HG03066 (cell line): ENCODE measurements around the gene CMYA5.
"Not testable (repeated sequence)": the region's sequence is repeated elsewhere in the genome, so short reads cannot be mapped to it uniquely, and the experiment has no call there.

ENCODE experiments used
- ATAC-seq: cut with Tn5 transposase; IDR thresholded peaks from one replicate; pipeline ENCODE4 v1.9.1; 2021; ENCODE audit warnings: low read depth; ENCODE audit not compliant: unreplicated experiment

The CMYA5 gene

DNA sequence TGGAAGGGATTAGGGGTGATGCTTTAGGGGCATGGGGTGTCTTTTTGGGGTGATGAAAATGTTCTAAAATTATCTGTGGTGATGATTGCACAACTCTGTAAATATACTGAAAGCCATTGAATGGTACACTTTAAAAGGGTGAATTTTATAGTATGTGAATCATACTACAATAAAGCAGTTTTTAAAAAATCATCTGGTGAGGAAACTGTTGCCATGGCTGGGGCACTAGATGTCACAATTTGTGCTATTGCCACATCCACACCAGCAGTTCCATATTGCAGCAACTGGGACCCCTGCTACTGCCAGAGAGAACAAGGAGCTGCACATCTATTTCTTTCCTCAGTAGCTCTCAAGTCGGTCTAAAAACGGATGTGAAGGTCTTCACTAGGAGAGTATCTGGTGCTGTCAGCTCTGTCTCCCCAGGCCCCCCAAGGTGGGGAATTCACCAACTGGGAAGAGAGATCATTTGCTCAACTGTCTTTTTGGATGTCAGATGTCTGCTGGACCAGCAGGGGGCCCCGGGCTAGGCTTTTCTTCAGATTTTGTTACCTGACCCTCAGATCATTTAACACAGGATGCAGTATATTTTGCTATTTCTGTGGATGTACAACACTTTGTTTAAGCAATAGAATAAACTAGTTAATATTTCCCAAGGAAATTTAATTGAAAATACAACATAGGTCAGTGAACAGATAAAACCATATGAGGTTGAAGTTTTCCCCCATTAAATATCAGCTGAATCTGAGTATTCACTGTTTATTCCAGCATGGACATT, 13.2 kb downstream of the CMYA5 start:
- no peak for ATAC-seq

DNA sequence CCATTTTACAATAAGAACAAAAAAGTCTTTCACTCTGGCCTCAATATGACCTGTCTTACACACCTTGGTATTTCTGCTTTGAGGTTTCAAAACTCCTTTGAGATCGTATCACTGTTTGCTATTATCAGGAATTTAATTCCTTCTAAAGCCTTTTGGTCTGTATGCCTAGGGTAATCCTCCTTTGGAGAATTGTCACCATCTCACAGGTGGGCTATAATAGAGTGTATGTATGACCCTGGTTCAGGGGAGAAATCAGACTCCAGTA, 13.7 kb downstream of the CMYA5 start:
- ATAC-seq: no peak

DNA sequence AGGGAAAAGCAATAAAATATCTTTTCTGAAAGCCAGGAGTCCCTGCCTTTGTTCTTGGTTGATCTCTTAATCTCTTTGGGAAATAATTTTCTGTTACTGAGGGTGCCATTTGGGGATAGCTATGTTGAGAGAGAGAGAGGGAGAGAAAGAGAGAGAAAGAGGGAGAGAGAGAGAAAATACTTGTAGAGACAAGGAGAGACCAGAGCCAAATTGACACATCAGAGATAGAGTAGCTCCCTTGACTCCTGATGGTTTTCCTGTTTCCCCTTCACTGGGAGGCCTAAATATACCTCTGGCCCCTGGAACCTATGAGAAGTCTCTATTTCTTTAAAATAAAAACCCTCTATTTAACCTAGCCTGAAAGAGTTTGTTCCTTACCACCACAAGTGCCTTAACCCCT, 14.9 kb downstream of the CMYA5 start:
- ATAC-seq: no peak

DNA sequence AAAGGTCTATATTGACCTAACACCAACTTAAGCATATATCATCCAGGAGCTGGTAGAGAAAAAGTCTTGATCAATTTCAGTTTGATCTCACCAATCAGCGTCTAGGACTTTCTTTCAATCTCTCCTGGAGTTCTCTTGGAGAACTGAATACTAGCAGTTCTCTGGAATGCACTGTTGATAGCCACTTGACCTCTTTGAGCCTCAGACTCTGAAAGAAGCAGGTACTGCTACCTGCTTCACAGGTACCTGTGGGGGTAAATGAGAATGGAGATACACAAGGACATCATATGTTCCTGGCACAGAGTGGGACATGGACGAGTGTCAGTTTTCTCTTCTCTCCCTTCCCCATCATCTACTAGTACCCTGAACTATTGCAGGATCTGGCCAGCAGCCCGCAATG, 16.0 kb downstream of the CMYA5 start:
- ATAC-seq: no peak

DNA sequence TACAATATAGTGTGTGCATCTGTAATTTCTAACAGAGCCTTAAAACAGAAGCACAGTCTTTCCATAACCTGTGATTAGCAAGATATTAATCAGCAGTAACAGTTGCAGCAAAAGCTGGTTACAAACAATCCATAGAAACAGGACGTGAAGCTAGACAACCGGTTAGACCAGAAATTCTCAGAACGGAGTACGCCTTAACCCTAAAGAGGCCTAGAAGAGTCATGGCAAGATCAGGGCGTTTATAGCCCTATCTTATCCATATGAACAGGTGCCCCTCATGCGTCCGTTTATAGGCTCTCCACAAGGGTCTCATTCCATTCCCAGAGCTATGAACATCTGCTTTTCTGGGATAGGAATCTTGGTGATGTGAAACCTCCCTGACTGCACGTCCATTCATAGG, 16.7 kb downstream of the CMYA5 start:
- ATAC-seq: not testable (repeated sequence)

DNA sequence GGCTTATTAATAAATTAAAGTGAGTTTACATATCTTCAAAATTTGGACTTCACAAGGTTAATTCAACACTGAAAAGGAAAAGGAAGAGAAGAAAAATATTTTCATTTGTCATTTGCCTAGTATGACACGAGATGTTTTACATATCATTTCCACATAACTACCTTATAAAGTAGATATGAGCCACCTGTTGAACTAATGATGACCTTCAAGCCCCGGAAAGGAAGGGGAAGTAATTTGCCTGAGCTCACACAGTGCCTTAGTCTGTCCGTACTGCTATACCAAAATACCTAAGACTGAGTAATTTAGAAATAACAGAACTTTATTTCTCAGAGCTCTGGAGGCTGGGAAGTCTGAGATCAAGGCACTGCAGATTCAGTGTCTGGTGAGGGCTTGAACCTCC, 17.9 kb downstream of the CMYA5 start:
- no peak for ATAC-seq

DNA sequence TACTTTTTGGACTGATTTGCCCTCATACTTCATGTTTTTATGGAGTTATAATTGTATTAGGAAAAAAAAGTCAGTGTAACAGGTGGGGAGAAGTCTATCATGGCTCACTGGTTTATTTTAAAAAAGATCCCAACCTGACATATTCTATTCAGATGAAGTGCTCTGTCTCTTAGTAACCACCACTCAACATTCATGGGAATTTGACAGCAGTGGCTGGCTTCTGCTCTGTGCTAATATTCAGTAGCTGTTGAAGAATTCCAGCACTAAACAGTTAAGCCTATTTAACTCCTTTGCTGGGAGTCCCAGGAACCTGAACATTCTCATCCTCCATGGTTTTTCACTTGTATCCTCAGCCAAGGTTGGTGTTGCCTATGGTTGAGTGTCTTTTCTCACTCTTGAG, 23.1 kb downstream of the CMYA5 start:
- no peak for ATAC-seq

DNA sequence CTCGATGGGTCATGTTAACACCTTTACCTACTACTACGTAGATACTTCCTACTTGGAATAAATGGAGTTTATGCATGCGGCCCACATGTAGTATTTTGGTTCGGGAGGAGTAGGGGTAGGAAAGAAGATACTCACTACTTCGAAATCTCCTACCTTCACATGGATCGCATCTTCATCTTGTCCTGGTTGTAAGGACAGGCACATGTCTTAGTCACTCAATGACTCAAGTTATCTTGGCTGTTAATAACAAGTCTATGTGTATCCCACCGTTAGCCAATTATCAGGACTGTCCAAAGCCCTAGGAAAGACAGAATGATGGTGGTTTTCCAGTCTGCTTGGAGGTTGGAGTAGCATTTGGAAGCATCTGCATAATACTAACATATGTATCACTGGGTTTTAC, 24.1 kb downstream of the CMYA5 start:
- no peak for ATAC-seq

DNA sequence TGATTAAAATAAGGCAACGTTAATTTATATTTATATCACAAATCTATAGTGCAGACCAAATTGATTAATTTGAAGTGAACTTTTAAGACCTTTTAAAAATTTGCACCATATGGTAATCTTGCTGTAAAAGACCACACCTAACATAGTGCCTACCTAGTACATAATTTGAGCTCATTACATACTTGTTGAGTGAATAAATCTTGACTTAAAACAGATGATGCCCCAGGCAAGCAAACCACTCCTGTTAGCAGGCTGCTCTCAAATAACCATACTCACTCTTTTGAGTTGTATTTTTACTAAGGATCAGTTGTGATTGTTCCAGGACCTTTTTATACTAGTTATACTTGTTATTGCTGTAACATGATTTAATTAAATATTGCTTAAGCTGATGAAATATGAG, 27.2 kb downstream of the CMYA5 start:
- no peak for ATAC-seq

DNA sequence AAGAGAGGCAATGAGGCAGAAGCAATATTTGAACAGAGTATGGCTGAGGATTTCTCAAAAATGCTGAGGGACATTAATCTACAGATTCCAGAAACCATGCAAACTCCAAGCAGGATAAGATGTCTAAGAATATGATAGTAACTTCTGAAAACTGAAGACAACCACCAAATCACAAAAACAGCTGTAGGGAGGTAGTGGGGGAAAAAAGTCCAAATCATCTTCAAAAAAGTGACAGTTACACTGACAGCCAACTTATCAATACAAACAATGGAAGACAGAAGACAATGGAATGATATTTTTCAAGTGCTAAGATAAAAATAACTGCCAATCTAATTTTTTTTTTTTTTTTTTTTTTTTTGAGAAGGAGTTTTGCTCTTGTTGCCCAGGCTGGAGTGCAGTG, 30.5 kb downstream of the CMYA5 start:
- no peak for ATAC-seq

DNA sequence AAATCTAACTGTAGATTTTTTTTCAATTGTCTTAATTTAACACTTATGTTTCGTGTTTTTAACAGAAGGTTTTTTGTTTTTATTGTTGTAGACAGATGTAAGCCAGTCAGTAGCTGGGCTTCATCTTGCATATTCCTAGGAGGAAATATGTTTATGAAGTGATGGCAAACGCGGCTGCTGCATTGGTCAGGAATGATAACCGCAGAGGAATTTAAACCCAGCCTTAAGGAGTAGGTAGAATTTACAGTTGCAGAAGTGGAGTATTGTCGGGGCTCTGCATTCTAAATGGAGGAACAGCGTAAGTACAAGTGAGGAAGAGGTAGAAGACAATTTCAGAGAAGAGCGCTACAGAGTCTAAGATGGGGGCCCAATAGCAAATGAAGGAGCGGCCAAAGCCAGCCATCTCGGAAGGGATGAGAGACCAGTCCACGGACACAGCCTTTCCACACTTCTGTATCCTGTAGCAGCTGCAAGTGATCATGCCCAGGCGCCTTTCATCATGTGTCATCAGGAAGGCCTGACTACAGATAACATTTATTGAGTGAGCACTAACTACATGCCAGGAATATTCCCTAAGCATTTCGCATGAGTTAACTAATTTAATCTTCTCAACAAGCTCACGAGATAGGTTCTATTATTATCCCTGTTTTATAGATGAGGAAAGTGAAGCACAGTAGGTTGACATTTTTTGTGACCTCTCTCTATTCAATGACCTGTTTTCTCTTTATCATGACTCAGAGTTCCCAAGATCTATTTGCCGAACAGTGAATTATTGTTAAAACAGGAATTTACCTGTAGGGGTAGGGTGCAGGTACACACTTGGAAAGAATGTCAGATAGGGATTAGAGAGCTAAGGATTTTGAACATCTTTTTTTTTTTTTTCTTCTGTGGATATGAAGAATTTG, 38.1 kb downstream of the CMYA5 start:
- ATAC-seq: no peak

DNA sequence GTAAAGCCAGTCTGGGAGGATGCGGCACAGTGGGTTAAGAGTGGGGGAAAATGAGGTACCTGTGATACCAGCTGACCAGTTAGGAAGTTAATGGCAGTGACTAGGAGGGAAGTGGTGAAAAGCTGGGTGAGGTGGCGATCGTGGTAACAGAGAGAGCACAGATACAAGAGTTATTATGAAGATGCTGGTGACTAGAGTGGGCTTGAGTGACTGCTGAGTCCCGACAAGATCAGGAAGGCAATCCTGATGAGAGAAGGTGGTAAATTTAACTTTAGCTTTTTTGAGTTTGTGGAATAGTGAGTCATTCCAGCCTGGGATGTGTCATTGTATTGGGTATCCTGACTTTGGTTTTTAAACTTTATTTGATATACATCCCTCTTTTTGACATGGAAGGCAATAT, 38.8 kb downstream of the CMYA5 start:
- no peak for ATAC-seq

DNA sequence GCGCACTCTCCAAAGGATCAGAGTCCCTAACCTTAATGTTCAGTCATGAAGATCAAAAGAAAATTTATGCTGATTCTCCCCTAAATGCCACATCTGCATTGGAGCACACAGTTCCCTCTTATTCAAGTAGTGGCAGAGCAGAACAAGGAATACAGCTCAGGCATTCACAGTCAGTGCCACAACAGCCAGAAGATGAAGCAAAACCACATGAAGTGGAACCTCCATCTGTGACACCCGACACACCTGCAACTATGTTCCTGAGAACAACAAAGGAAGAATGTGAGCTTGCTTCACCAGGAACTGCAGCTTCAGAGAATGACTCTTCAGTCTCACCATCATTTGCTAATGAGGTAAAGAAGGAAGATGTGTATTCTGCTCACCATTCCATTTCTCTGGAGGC, 40.0 kb downstream of the CMYA5 start:
- no peak for ATAC-seq

DNA sequence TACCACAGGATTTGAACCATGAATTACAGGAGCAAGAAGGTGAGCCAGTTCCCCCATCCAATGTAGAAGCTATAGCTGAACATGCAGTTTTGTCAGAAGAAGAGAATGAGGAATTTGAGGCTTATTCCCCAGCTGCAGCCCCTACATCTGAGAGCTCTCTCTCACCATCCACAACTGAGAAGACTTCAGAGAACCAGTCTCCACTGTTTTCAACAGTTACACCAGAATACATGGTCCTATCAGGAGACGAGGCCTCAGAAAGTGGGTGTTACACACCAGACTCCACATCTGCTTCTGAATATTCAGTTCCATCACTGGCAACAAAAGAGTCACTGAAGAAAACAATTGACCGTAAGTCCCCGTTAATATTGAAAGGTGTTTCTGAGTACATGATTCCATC, 40.9 kb downstream of the CMYA5 start:
- ATAC-seq: no peak

DNA sequence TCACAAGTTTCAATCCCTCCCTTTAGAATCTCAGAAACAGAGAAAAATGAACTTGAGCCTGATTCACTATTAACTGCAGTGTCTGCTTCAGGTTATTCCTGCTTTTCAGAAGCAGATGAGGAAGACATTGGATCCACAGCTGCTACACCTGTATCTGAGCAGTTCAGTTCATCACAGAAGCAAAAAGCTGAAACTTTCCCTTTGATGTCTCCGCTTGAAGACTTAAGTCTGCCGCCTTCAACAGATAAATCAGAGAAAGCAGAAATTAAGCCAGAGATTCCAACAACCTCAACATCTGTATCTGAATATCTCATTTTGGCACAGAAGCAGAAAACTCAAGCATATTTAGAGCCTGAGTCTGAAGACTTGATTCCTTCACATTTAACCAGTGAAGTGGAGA, 42.1 kb downstream of the CMYA5 start:
- no peak for ATAC-seq

DNA sequence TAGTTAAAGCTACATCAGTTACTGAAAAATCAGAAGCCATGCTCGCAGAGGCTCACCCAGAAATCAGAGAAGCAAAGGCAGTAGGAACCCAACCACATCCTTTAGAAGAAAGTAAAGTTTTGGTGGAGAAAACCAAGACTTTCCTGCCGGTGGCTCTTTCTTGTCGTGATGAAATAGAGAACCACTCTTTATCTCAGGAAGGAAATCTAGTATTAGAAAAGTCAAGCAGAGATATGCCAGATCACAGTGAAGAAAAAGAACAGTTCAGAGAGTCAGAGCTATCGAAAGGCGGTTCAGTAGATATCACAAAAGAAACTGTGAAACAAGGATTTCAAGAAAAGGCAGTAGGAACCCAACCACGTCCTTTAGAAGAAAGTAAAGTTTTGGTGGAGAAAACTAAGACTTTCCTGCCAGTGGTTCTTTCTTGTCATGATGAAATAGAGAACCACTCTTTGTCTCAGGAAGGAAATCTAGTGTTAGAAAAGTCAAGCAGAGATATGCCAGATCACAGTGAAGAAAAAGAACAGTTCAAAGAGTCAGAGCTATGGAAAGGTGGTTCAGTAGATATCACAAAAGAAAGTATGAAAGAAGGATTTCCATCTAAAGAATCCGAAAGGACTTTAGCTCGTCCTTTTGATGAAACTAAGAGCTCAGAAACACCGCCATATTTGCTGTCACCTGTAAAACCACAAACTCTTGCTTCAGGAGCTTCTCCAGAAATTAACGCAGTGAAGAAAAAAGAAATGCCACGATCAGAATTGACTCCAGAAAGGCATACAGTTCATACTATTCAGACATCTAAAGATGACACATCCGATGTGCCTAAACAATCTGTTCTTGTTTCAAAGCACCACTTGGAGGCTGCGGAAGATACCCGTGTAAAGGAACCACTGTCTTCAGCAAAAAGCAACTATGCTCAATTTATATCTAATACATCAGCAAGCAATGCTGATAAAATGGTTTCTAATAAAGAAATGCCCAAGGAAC, 47.2 kb downstream of the CMYA5 start:
- ATAC-seq: no peak

DNA sequence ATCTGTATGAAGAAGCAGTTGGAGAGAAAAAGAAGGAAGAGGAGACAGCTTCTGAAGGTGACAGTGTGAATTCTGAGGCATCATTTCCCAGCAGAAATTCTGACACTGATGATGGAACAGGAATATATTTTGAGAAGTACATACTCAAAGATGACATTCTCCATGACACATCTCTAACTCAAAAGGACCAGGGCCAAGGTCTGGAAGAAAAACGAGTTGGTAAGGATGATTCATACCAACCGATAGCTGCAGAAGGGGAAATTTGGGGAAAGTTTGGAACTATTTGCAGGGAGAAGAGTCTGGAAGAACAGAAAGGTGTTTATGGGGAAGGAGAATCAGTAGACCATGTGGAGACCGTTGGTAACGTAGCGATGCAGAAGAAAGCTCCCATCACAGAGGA, 48.7 kb downstream of the CMYA5 start:
- no peak for ATAC-seq

DNA sequence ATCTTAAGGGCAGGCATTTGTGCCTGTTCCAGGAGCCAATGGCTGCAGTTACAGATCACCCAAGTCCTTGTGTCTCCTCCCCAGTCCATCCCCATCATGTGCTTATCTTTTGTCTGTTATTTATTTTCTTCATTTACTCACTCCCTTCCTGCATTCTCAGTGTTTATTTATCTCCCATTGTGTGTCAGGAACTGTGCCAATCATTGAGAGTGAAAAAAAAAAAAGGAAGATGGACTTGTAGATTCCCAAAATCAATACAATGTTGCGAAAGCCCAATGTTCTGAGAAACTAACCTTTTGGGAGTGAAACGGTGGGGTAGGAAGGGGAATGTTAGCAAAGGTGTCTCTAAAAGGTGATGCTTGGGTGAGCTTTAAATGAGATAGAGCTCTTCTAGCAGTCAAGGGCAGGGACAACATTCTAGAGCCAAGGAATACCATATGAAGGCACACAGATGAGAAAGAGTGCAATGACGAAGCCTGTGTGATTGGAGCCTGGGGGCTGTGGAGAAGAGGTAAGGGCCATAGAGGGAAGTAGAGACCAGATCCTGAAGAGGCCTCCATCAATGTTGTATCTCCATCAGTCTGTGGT, 53.0 kb downstream of the CMYA5 start:
- ATAC-seq: no peak

DNA sequence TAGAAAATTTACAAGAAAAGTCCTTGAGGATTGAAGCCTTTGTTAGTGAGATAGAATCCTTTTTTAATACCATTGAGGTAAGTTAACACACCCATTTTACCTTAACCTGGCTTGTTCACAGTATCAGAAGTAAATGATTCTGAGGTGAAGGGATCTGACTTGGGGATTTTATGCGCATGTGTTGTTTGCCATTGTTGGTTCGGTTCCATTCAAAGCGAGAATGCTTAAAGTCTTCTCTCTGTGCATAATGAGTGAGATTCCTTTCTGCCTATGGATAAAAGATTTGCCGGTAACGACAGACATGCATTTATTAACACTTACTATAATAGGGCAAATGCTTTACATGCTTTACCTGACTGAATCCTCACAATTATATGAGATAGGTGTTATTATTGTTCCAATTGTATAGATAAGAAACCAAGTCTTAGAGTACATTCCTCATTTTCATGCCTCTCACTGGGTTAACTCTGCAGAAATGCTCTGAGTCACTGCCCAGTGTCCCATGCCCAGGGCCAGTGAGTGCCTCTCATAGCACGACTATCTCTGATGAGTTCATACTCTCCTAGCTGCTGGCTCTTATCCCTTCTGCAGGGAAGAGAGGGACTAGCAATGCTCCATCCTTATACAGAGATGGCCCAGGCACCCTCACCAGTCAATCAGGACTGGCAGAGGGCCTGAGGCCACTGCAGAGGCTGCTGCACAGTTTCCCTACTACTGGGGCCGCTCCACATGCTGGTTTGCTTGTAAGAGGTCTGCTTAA, 54.4 kb downstream of the CMYA5 start:
- ATAC-seq: no peak

DNA sequence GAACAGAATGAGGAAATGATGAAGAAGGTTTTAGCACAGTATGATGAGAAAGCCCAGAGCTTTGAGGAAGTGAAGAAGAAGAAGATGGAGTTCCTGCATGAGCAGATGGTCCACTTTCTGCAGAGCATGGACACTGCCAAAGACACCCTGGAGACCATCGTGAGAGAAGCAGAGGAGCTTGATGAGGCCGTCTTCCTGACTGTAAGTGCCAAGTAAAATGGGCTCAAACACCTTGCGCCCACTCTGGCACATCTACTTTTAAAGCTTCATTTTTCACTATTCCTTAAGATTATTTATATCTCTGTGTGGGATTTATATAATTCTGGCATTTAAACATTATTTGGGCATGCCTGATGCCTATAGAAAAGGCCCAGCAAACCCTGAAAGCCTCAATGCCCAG, 55.6 kb downstream of the CMYA5 start:
- ATAC-seq: no peak
